PFSK-1 (cell line): ENCODE data around the gene MAB21L4.
A peak's percentile ranks its signal among the peaks of the same experiment; 100 is the strongest.

Source experiments
- FOXP2 ChIP-seq: optimal IDR thresholded peaks from 2 replicates; pipeline ENCODE3; 2011; ENCODE audit warnings: borderline replicate concordance, control low read depth, inconsistent platforms; ENCODE audit not compliant: insufficient read depth; ENCODE audit errors: extremely low read length, extremely low read depth
- POLR2AphosphoS5 ChIP-seq: IDR thresholded peaks from 2 replicates; pipeline ENCODE4 v1.6.1; 2012; ENCODE audit warnings: low read depth, mild to moderate bottlenecking, control low read depth, low read length, moderate library complexity
- REST ChIP-seq, 2 experiments: IDR thresholded peaks; 2 replicates each; pipeline versions ENCODE4 v1.6.1 to v1.8.0; 2011 to 2012; ENCODE audit warnings: low read depth in 2 of 2, low read length in 2 of 2, control low read depth in 1 of 2, inconsistent platforms in 1 of 2, mild to moderate bottlenecking in 1 of 2, moderate library complexity in 1 of 2; ENCODE audit not compliant: insufficient read depth in 1 of 2
- SIN3A ChIP-seq: IDR thresholded peaks from 2 replicates; pipeline ENCODE4 v1.6.1; 2012; ENCODE audit warnings: mild to moderate bottlenecking, low read length, moderate library complexity, borderline replicate concordance; ENCODE audit not compliant: insufficient read depth
- TAF1 ChIP-seq: IDR thresholded peaks from 2 replicates; pipeline ENCODE4 v1.6.1; 2012; ENCODE audit warnings: low read length, control low read depth, borderline replicate concordance; ENCODE audit not compliant: insufficient read depth

MAB21L4 gene

GRCh38 chr2:240847817-240848216, 48.1 kb downstream of the MAB21L4 start:
- no peak for TF ChIP-seq TAF1
- TF ChIP-seq POLR2AphosphoS5, result no peak
- no peak for TF ChIP-seq FOXP2
- TF ChIP-seq SIN3A, result no peak
- TF ChIP-seq REST (IDR thresholded peaks at IDR 0.05; ENCODE audit: insufficient read depth in 1 of 2, low read depth in 2 of 2, low read length in 2 of 2), result no peak

- TF ChIP-seq POLR2AphosphoS5 (no peak), SIN3A (no peak), REST (IDR thresholded peaks at IDR 0.05; ENCODE audit: insufficient read depth in 1 of 2, low read depth in 2 of 2, low read length in 2 of 2) (no peak), TAF1 (no peak), FOXP2 (no peak)
Measured at GRCh38 chr2:240846873-240847595, 48.9 kb downstream of the MAB21L4 start.

- peak; percentile 86 to 93 for TF ChIP-seq REST (IDR thresholded peaks at IDR 0.05; ENCODE audit: insufficient read depth in 1 of 2, low read depth in 2 of 2, low read length in 2 of 2)
- TF ChIP-seq FOXP2, result no peak
Measured at GRCh38 chr2:240840435-240841060, 55.4 kb downstream of the MAB21L4 start.

- TF ChIP-seq SIN3A (no peak), POLR2AphosphoS5 (no peak), TAF1 (no peak), FOXP2 (no peak), REST (IDR thresholded peaks at IDR 0.05; ENCODE audit: insufficient read depth in 1 of 2, low read depth in 2 of 2, low read length in 2 of 2) (no peak)
Measured at GRCh38 chr2:240839152-240840143, 56.5 kb downstream of the MAB21L4 start.

GRCh38 chr2:240837621-240838020, 58.3 kb downstream of the MAB21L4 start:
- TF ChIP-seq POLR2AphosphoS5 (no peak), REST (IDR thresholded peaks at IDR 0.05; ENCODE audit: insufficient read depth in 1 of 2, low read depth in 2 of 2, low read length in 2 of 2) (no peak), FOXP2 (no peak), TAF1 (no peak), SIN3A (no peak)
